Keratinocyte (primary cell): ENCODE data around the gene COL4A6. TPM values are rescaled to one million over a fixed set of nuclear protein-coding genes. Genes with fewer than 3 reads are reported as not detected.
A peak's percentile ranks its signal among the peaks of the same experiment; 100 is the strongest.

Experiments used
- DNase-seq: peaks from one replicate; pipeline ENCODE4 v3.0.0-alpha.2; 2011; ENCODE audit warnings: low read depth, missing footprints, low spot score
- FAIRE-seq: peaks from 2 replicates; lab custom pipeline; 2011; peaks lifted over from hg19 to GRCh38; lab: Jason Lieb, UNC
- H2AFZ ChIP-seq: 2 replicates; pipeline ENCODE4 v1.6.0; 2012; ENCODE audit warnings: low read length, control low read depth, inconsistent platforms; ENCODE audit not compliant: control insufficient read depth
- H3K27ac ChIP-seq: 2 replicates; pipeline ENCODE4 v1.5.1; 2011; ENCODE audit warnings: low read length; ENCODE audit not compliant: control insufficient read depth, insufficient read depth
- H3K27me3 ChIP-seq: 3 replicates; pipeline ENCODE4 v1.6.0; 2011; ENCODE audit warnings: low read length; ENCODE audit not compliant: control insufficient read depth, insufficient read depth; ENCODE audit errors: extremely low read depth
- H3K36me3 ChIP-seq, 2 experiments: 2 replicates in 1 of 2; 3 replicates in 1 of 2; pipeline ENCODE4 v1.5.1; 2011; ENCODE audit warnings: low read length in 2 of 2, mild to moderate bottlenecking in 1 of 2; ENCODE audit not compliant: control insufficient read depth in 2 of 2, insufficient read depth in 2 of 2; ENCODE audit errors: extremely low read depth in 1 of 2
- H3K4me1 ChIP-seq: 3 replicates; pipeline ENCODE4 v1.5.1; 2011; ENCODE audit warnings: low read length; ENCODE audit not compliant: control insufficient read depth, insufficient read depth; ENCODE audit errors: extremely low read depth
- H3K4me2 ChIP-seq: 3 replicates; pipeline ENCODE4 v1.6.0; 2011; ENCODE audit warnings: low read depth, low read length; ENCODE audit not compliant: control insufficient read depth, insufficient read depth; ENCODE audit errors: extremely low read depth
- H3K4me3 ChIP-seq, 3 experiments: fragments of 200-600 bp in 1 of 3; sonication (generic) in 1 of 3; 2 replicates in 2 of 3; 3 replicates in 1 of 3; pipeline ENCODE4 v1.5.1; 2011 to 2016; ENCODE audit warnings: low read length in 3 of 3, mild to moderate bottlenecking in 3 of 3, control low read depth in 2 of 3, inconsistent platforms in 1 of 3, low read depth in 1 of 3, mixed read lengths in 1 of 3, mixed run types in 1 of 3, moderate library complexity in 1 of 3; ENCODE audit not compliant: control insufficient read depth in 2 of 3, insufficient read depth in 2 of 3; ENCODE audit errors: extremely low read depth in 1 of 3
- H3K79me2 ChIP-seq: 2 replicates; pipeline ENCODE4 v1.6.0; 2012; ENCODE audit warnings: low read length; ENCODE audit not compliant: control insufficient read depth, insufficient read depth
- H3K9ac ChIP-seq: 3 replicates; pipeline ENCODE4 v1.6.0; 2011; ENCODE audit warnings: low read length; ENCODE audit not compliant: control insufficient read depth, insufficient read depth; ENCODE audit errors: extremely low read depth
- H3K9me1 ChIP-seq: 3 replicates; pipeline ENCODE4 v1.6.0; 2011; ENCODE audit warnings: low read length; ENCODE audit not compliant: control insufficient read depth, insufficient read depth; ENCODE audit errors: extremely low read depth
- H3K9me3 ChIP-seq: 2 replicates; pipeline ENCODE4 v1.5.1; 2012; ENCODE audit warnings: low read depth, low read length; ENCODE audit not compliant: control insufficient read depth
- H4K20me1 ChIP-seq: 3 replicates; pipeline ENCODE4 v1.6.0; 2011; ENCODE audit warnings: low read length; ENCODE audit not compliant: control insufficient read depth, insufficient read depth; ENCODE audit errors: extremely low read depth
- EZH2 ChIP-seq: IDR thresholded peaks from one replicate; pipeline ENCODE4 v1.6.1; 2012; ENCODE audit warnings: inconsistent platforms, mild to moderate bottlenecking, low read length, moderate library complexity
- dilution Hi-C: fragments of 300-500 bp; cut with MboI; formaldehyde crosslinking; loops from one replicate; pipeline ENCODE4 v1.7.0; 2020; ENCODE audit warnings: low sequenced_read_pairs; ENCODE audit not compliant: extremely low pct_ligation_motif_present
- polyA plus RNA-seq, 5 experiments: library from polyadenylated mRNA; depleted of rRNA in 3 of 5; stranded (reverse) in 3 of 5; stranded (forward) in 1 of 5; unstranded in 1 of 5; fragments of >200 nt; gene quantifications; 1 replicate in 1 of 5; 2 replicates in 3 of 5; 3 replicates in 1 of 5; pipeline versions ENCODE4 v1.2.1 to v1.2.3, GENCODE V29; 2011 to 2012; ENCODE audit warnings: missing spikeins in 2 of 5, low read depth in 1 of 5, low replicate concordance in 1 of 5
- TF ChIP-seq, protein P1 (sequence below), 3 experiments: IDR thresholded peaks in 1 of 3; conservative IDR thresholded peaks in 1 of 3; optimal IDR thresholded peaks in 1 of 3; 2 replicates in 2 of 3; 3 replicates in 1 of 3; pipeline versions ENCODE3 to v1.5.1; 2011; ENCODE audit warnings: low read length in 3 of 3, mild to moderate bottlenecking in 3 of 3, moderate library complexity in 2 of 3, control low read depth in 1 of 3, inconsistent platforms in 1 of 3; ENCODE audit not compliant: insufficient read depth in 2 of 3; ENCODE audit errors: extremely low read depth in 1 of 3

Gene COL4A6
- polyA plus RNA-seq, 1 donor (not counting 4 experiments of a cell fraction or from before 2014, with no cell fraction given) = 18.8 TPM

DNA sequence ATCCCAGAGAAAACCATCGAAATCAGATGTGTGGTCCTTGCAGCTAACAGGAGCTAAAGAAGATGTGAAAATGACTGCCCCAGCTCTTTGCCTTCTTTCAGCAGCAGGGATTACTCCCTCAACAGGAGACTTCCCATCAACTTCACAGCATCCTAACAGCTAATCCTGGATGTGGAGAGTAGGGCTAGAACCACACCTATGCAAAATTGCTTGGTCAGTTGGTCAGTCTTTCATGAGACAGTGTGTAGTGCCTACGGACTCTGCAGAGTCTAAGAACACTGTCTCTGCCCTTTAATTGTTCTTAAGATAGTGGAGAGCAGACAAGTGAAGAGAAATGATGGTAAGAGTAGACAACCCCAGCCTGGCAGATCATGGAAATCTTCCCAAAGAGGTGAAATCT, 133.5 kb downstream of the COL4A6 start:
- H3K4me3 ChIP-seq = no peak overlapping the region
- no peak overlapping the region for H3K27ac ChIP-seq
- no peak for FAIRE-seq
- H2AFZ ChIP-seq = no peak overlapping the region
- H3K9me1 ChIP-seq = no peaks in the 10 kb centered on the region
- dilution Hi-C loops = no loop called here
- TF ChIP-seq, protein P1, sequence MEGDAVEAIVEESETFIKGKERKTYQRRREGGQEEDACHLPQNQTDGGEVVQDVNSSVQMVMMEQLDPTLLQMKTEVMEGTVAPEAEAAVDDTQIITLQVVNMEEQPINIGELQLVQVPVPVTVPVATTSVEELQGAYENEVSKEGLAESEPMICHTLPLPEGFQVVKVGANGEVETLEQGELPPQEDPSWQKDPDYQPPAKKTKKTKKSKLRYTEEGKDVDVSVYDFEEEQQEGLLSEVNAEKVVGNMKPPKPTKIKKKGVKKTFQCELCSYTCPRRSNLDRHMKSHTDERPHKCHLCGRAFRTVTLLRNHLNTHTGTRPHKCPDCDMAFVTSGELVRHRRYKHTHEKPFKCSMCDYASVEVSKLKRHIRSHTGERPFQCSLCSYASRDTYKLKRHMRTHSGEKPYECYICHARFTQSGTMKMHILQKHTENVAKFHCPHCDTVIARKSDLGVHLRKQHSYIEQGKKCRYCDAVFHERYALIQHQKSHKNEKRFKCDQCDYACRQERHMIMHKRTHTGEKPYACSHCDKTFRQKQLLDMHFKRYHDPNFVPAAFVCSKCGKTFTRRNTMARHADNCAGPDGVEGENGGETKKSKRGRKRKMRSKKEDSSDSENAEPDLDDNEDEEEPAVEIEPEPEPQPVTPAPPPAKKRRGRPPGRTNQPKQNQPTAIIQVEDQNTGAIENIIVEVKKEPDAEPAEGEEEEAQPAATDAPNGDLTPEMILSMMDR (optimal IDR thresholded peaks at IDR 0.05 in 1 of 3, IDR thresholded peaks at IDR 0.05 in 1 of 3, conservative IDR thresholded peaks at IDR 0.05 in 1 of 3; ENCODE audit: extremely low read depth in 1 of 3, insufficient read depth in 2 of 3, low read length in 3 of 3) = no peak
- H4K20me1 ChIP-seq = no peaks in the 10 kb centered on the region
- no peak overlapping the region for H3K9ac ChIP-seq
- no peaks in the 10 kb centered on the region for H3K79me2 ChIP-seq
- H3K36me3 ChIP-seq = no peaks in the 10 kb centered on the region
- H3K27me3 ChIP-seq = peaks cover 7% of the 10 kb centered on the region
- H3K9me3 ChIP-seq = no peaks in the 10 kb centered on the region
- H3K4me2 ChIP-seq = no peak overlapping the region
- no peak for DNase-seq
- peaks cover 4% of the 10 kb centered on the region for H3K4me1 ChIP-seq

DNA sequence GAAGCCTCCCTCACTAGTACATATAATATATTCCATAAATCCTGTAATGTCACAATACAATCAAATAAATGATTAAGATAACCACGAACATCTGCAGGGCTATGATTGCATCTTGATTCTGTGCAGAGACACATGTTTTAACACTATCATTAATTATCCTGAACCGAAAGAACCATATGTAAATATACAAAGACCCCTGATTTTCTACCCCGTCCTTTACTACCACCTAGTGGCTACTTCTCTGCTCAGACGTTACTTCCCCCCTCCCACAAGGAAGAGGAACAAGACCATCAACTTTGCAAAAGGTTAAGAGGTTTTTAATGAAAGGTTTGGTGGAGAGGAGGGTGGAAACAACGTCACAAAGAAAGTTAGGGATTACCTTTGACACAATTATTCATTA, 134.0 kb downstream of the COL4A6 start:
- no peaks in the 10 kb centered on the region for H4K20me1 ChIP-seq
- no peak for TF ChIP-seq EZH2
- TF ChIP-seq, protein P1 (optimal IDR thresholded peaks at IDR 0.05 in 1 of 3, IDR thresholded peaks at IDR 0.05 in 1 of 3, conservative IDR thresholded peaks at IDR 0.05 in 1 of 3; ENCODE audit: extremely low read depth in 1 of 3, insufficient read depth in 2 of 3, low read length in 3 of 3) = peak; percentile 31 to 37 (median 36)
- no peak overlapping the region for H3K27ac ChIP-seq
- H2AFZ ChIP-seq = no peak overlapping the region
- no peaks in the 10 kb centered on the region for H3K9me1 ChIP-seq
- H3K9ac ChIP-seq = no peak overlapping the region
- no peaks in the 10 kb centered on the region for H3K9me3 ChIP-seq
- no peaks in the 10 kb centered on the region for H3K79me2 ChIP-seq
- DNase-seq (no peak), FAIRE-seq (no peak)
- no peaks in the 10 kb centered on the region for H3K36me3 ChIP-seq
- H3K4me3 ChIP-seq = no peak overlapping the region
- dilution Hi-C loops = no loop called here
- peaks cover 7% of the 10 kb centered on the region for H3K27me3 ChIP-seq
- no peak overlapping the region for H3K4me2 ChIP-seq
- H3K4me1 ChIP-seq = peaks cover 10% of the 10 kb centered on the region
